LoVo (cell line): ENCODE results near the gene TEKT1.
"Not testable (repeated sequence)": the region's sequence is repeated elsewhere in the genome, so short reads cannot be mapped to it uniquely, and the experiment has no call there.

Experiments
- DNase-seq: peaks from one replicate; pipeline ENCODE4 v3.0.0-alpha.2; 2016; ENCODE audit warnings: low spot score

The TEKT1 gene

GRCh38 chr17:6815775-6816174 lies 15.8 kb downstream of the TEKT1 start:
- no peak for DNase-seq

- DNase-seq = no peak
These were observed 19.2 kb downstream of the TEKT1 start for GRCh38 chr17:6812295-6812694.

GRCh38 chr17:6811510-6811909 lies 20.0 kb downstream of the TEKT1 start:
- no peak for DNase-seq

GRCh38 chr17:6800422-6801027 lies 31.0 kb downstream of the TEKT1 start:
- DNase-seq = no peak

- no peak for DNase-seq
These were observed 31.8 kb downstream of the TEKT1 start for GRCh38 chr17:6799738-6800137.

GRCh38 chr17:6797718-6798351 lies 33.7 kb downstream of the TEKT1 start:
- DNase-seq = no peak

GRCh38 chr17:6796887-6797490 lies 34.5 kb downstream of the TEKT1 start:
- DNase-seq = no peak

- no peak for DNase-seq
These were observed 35.3 kb downstream of the TEKT1 start for GRCh38 chr17:6796017-6796886.

- no peak for DNase-seq
These were observed 37.6 kb downstream of the TEKT1 start for GRCh38 chr17:6793748-6794493.

- no peak for DNase-seq
These were observed 42.4 kb downstream of the TEKT1 start for GRCh38 chr17:6789146-6789545.

- DNase-seq = no peak
These were observed 44.3 kb downstream of the TEKT1 start for GRCh38 chr17:6787081-6787693.

- no peak for DNase-seq
These were observed 44.9 kb downstream of the TEKT1 start for GRCh38 chr17:6786618-6787017.

- DNase-seq = no peak
These were observed 49.3 kb downstream of the TEKT1 start for GRCh38 chr17:6782244-6782643.

GRCh38 chr17:6780886-6781285 lies 50.6 kb downstream of the TEKT1 start:
- DNase-seq = no peak

- no peak for DNase-seq
These were observed 51.5 kb downstream of the TEKT1 start for GRCh38 chr17:6780001-6780400.

GRCh38 chr17:6779411-6779810 lies 52.1 kb downstream of the TEKT1 start:
- DNase-seq = no peak

- DNase-seq = no peak
These were observed 55.6 kb downstream of the TEKT1 start, which contains the start of gene FBXO39 for GRCh38 chr17:6775871-6776405. FBXO39 (plus strand) TSS chr17:6776215; CDS start chr17:6779869, 3,654 bp downstream.

- DNase-seq = not testable (repeated sequence)
These were observed 56.6 kb downstream of the TEKT1 start for GRCh38 chr17:6774906-6775305.

GRCh38 chr17:6772016-6772415 lies 59.5 kb downstream of the TEKT1 start:
- no peak for DNase-seq

GRCh38 chr17:6768447-6768846 lies 63.1 kb downstream of the TEKT1 start:
- DNase-seq = no peak

GRCh38 chr17:6761779-6762178 lies 69.8 kb downstream of the TEKT1 start:
- DNase-seq = no peak
